ENCODE results near the gene PHF19.

PHF19 gene

GRCh38 chr9:120850315-120850714, 26.7 kb downstream of the PHF19 start:
- DNase-seq, result no peak

DNA sequence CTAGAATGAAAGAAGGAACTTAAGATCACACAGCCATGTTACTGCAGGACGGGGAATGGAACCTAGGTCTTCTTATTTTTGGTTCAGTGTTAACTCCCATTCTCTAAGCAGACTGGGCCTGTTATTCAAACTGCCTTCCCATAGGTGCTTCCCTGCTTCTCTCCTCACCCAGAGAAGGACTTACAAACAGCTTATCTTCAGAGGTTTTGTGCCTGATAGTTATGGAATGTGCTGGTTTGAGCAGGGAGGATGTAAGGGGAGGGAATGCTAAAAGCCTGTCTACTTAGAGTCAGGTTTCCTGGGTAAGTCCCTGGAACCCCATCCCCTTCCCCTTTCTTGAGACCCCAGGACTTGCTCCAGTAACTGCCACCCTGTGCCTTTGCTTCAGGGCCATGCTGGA, 30.1 kb downstream of the PHF19 start:
- no peak for DNase-seq

DNA sequence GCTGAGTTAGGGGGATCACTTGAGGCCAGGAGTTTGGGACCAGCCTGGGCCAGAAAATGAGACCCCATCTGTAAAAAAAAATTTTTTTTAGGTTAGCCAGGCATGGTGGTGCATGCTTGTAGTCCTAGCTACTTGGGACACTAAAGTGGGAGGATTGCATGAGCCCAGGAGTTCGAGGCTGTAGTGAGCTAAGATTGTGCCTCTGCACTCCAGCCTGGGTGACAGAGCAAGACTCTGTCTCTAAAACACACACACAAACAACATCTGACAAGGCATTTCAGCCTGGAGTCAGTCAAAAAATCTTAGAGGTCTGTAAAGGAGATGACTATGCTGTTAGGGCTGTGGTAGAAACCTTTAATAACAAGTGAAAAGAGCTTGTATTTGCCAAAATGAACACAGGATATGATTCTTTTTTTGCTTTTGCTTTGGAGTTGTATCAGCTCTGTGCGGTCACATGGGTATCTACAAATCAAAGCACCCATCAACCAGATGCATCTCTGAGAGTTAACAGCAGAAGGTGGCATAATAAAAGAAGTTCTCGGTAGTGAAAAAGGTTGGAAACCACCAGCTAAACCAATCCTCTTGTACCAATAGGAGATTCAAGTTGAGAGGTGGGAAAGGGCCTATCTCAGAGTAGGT, 30.6 kb downstream of the PHF19 start:
- DNase-seq, result no peak

- DNase-seq, result no peak
Measured at GRCh38 chr9:120845255-120845654, 31.7 kb downstream of the PHF19 start.

DNA sequence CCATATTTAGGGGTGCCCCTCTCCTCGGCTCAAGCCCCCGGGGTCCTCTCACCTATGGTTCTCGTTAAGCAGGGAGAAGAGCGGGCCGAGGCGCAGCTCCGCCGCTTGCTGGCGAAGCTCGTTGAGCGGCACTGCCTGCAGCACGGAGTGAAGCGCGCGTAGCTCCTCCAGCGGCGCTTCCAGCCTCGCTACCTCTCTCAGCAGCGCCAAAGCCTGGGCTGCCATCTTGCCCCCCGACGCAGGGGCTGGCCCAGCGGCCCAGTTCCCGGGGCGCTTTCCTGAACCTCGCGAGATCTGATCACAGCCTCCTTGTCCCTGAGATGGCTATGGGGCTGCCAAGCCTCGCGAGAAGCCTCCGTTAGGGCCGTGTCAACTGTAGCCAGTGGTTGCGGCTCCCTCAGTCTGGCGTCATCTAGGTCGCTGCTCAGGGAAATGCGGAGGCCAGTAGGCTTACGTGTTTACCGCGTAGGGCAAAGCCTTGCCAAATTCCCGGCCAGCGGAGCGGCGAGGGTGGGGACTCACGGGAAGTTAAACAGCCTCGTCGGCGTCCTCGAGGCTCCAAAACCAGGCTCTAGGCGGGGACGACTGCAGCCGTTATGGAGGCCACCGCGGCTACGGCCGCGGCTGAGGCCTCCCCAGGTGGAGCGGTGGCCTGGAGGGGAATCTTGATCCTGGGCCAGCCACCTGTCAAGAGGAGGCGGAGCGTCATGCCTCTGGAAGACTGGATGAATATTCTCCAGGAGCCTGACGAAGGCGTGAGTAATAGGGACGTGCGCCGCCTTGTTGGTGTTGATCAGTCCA, 34.1 kb downstream of the PHF19 start, which contains the start of gene PSMD5:
Gene PSMD5, minus strand, starts transcription at position 238 of the 801 bp plus-strand sequence. Its CDS starts 13 bp downstream, at position 225.
- DNase-seq, result peak; percentile 90

DNA sequence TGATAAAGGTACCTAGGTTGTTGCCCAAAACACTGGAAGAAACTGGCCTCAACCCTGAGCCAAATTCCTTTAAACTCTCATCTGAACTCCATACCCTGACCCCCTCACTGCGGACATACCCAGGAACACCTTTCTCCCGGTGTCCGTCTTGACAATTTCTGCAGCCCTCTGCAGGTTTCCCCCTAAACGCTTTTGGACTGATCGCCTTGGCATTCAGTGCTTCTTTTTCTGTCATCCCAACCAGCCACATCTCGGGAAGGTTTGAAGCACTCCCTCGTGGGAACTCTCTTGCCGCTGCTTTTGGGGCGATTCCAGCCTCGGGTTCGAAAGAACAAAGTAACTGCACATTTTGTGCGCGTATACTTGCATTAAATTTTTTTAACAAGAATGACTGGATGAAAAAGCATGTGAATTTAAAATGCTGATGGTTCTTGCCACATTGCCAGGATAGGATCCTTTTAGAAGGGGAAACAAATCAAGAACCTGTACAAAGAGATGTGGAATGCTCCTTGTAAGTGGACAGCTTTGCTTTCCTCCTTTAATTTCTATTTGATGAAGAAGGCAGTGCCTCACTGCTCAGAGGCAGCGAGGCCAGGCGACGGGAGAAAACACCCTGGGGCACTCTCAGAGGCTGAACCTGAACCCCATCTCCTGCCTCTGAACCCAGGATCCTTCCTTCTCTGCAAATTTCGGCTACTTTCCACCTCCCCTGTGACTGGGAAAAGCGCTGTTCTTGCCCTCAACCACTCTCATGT, 34.9 kb downstream of the PHF19 start:
- no peak for DNase-seq

DNA sequence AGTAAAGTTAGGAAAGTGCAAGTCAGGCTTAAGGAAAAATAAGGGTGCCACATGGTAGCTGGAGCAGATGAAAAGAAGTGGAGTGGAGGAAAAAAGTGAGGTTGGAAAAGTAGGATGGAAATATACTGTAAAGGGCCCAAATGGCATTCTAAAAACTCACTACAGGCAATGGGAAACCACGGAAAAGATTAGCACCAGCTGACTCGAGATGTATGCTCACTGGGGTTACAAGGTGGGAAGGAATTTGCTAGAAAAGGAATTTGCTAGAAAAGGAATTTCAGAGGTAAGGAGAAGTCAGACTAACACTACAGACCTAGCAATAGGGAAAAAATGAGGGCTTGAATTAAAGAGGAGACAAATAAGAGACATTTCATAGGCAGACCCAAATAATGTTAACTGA, 37.8 kb downstream of the PHF19 start:
- DNase-seq, result no peak

DNA sequence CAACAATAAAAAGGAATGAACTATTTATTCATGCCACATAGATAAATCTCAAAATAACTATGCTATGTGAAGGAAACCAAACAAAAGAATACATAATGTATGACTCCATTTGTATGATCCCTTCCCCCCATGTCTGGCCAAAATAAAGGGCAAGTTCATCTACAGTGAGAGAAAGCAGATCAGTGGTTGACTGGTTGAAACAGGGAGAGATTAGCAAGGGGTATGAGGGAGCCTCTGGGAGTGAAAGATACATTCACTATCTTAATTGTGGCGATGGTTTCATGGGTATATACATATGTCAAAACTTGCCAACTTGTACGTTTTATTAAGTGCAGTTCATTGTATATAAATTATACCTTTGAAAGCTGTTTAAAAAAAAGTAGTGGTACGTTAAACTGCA, 39.1 kb downstream of the PHF19 start:
- no peak for DNase-seq

DNA sequence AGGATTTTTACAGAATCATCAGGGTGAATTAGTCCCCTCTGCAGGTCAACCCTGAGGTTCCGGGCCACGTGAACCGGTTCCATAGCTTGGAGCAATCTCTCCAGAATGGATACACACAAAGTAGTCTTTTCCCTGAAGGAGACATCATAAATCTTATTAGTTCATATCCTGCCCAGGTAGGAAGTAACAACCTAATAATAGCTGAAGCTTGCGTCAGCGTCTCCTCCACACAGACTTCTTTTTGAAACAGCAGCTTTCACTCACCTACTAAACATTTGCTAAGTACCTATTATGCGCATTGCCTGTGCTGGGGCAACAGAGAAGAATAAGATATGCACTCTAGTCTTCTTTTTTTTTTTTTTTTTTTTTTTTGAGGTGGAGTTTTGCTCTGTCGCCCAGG, 43.7 kb downstream of the PHF19 start:
- no peak for DNase-seq

DNA sequence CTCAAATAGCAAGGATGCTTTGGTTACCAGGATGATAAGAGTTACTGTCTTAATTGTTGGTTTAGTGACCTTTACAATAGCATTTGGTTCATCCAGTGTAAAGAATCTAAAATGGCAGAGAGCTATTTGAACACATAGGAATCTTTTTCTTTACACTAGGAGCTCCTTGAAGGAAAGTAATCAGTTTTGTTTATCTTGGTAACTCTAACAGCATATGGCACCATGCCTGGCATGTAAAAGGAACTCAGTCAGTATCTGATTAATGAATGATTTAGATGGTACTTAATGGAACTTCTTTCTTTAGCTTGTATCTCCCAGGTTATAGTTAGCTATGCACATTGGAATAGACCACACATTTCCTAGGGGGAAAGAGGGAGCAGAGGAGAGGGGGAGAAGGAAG, 44.2 kb downstream of the PHF19 start:
- DNase-seq, result no peak

- no peak for DNase-seq
Measured at GRCh38 chr9:120830865-120831264, 46.1 kb downstream of the PHF19 start.

- DNase-seq, result no peak
Measured at GRCh38 chr9:120830151-120830550, 46.8 kb downstream of the PHF19 start.

DNA sequence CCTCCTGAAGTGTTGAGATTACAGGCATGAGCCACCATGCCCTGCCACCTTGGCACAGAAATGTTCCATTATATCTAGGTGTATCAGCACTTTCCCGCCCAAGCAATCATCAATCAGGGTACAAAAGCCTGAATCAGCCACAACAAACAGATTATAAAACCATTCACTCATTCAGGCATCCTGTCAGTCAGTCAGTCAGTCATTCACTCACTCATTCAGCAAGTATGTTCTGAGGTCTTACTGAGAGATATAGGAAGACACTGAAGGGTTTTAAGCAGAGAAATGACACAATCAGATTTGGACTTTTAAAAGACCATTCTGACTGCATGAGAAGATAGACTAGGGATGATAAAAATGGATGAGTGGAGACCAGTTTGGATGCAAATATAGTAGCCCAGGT, 47.3 kb downstream of the PHF19 start:
- DNase-seq, result no peak

DNA sequence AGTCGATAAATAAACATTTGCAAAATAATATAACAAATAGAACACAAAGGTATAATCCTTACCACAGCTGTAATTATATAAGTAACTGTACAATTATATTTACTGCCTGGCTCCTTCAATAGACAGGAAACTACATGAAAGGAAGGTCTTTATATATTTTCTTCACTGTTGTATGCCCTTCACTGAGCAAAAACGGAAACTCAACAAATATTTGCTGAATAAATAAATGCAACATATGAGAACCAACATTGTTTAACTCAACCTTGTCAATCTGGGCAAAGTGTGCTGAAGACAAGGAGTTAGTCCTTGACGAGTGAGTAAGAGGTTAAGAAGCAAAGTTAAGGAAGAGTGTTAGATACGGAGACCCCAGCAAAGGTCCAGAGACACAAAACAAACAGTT, 56.9 kb downstream of the PHF19 start:
- DNase-seq, result no peak

DNA sequence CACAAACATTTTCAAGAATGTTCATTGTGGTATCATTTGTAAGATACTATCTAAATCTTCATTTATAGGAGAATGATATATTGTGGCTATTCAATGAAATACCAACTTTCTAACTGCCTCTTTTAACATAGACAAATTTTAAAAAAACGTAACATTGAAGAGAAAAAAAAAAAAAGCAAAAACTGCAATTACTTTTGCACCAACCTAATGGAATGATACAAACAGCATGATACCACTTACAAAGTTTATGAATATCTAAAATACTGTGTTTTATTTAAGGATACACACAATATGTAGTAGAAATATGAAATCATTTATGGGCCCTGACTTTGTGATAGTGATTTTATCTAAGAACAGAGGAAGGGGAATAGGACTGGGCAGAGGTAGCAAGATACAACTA, 58.4 kb downstream of the PHF19 start:
- DNase-seq, result no peak

- no peak for DNase-seq
Measured at GRCh38 chr9:120815075-120815474, 61.9 kb downstream of the PHF19 start.

DNA sequence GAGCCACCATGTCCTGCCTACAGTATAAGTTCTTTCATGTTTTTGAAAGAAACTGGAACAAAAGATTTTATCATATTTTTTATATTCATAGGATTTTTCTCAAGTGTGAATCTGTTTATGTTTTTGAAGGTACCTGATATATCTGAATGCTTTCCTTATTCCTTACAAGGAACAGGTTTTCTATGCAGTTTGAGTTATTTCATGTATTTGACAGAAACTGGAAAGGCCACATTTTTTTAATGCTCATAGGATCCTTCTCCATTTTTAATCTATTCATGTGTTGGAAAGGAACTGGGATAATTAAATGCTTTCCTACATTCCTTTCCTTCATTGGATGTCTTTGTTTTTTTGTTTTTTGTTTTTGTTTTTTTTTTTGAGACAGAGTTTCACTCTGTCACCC, 68.1 kb downstream of the PHF19 start:
- no peak for DNase-seq

- no peak for DNase-seq
Measured at GRCh38 chr9:120807607-120808379, 69.2 kb downstream of the PHF19 start.

All from NCI-H2227 treated with DMSO at 0.1 percent for 48 hours (cell line).